Smooth muscle cell (in vitro differentiated cells): ENCODE data around the gene BDH1. TPM values are rescaled to one million over a fixed set of nuclear protein-coding genes. Genes with fewer than 3 reads are reported as not detected.
"Not testable (repeated sequence)": the region's sequence is repeated elsewhere in the genome, so short reads cannot be mapped to it uniquely, and the experiment has no call there.

Experiments used
- DNase-seq: peaks from one replicate; lab custom pipeline; 2025; ENCODE audit not compliant: unreplicated experiment; lab: John Stamatoyannopoulos, UW
- H2AFZ ChIP-seq: fragments of 200-600 bp; sonication (generic); 2 replicates; pipeline ENCODE4 v1.6.0; 2016; ENCODE audit warnings: antibody characterized with exemption, low read depth, mild to moderate bottlenecking
- H3F3A ChIP-seq: fragments of 200-600 bp; sonication (generic); 2 replicates; pipeline ENCODE4 v1.6.0; 2017; ENCODE audit warnings: antibody characterized with exemption, low read depth
- H3K27ac ChIP-seq: fragments of 200-600 bp; sonication (generic); 2 replicates; pipeline ENCODE4 v1.5.1; 2016; ENCODE audit warnings: low read depth, mild to moderate bottlenecking
- H3K27me3 ChIP-seq: fragments of 200-600 bp; sonication (generic); 2 replicates; pipeline ENCODE4 v1.6.1; 2016; ENCODE audit warnings: low read depth, mild to moderate bottlenecking
- H3K36me3 ChIP-seq: fragments of 200-600 bp; sonication (generic); 2 replicates; pipeline ENCODE4 v1.5.1; 2016; ENCODE audit warnings: low read depth
- H3K4me1 ChIP-seq: fragments of 200-600 bp; sonication (generic); 2 replicates; pipeline ENCODE4 v1.5.1; 2016; ENCODE audit warnings: low read depth
- H3K4me2 ChIP-seq: fragments of 200-600 bp; sonication (generic); 2 replicates; pipeline ENCODE4 v1.6.0; 2016; ENCODE audit warnings: mild to moderate bottlenecking
- H3K4me3 ChIP-seq: fragments of 200-600 bp; sonication (generic); 2 replicates; pipeline ENCODE4 v1.5.1; 2016; ENCODE audit warnings: mild to moderate bottlenecking
- H3K79me2 ChIP-seq: fragments of 200-600 bp; sonication (generic); 2 replicates; pipeline ENCODE4 v1.6.0; 2016; ENCODE audit warnings: low read depth, mild to moderate bottlenecking
- H3K9ac ChIP-seq: fragments of 200-600 bp; sonication (generic); 2 replicates; pipeline ENCODE4 v1.6.0; 2016; ENCODE audit warnings: low read depth
- H3K9me3 ChIP-seq: fragments of 200-600 bp; sonication (generic); replicated peaks from 2 replicates; pipeline ENCODE4 v1.5.1; 2016; ENCODE audit warnings: low read depth
- H4K20me1 ChIP-seq: fragments of 200-600 bp; sonication (generic); 2 replicates; pipeline ENCODE4 v1.6.0; 2016; ENCODE audit warnings: low read depth
- WGBS: methylation state at CpG from one replicate; pipeline ENCODE4 v1.1.7; 2016; ENCODE audit warnings: low lambda C conversion rate; 5-methylcytosine and 5-hydroxymethylcytosine counted together
- polyA plus RNA-seq: library from polyadenylated mRNA; unstranded; fragments of >200 nt; fragmentation: Nextera tagmentation; extraction: Ambion mirVana; gene quantifications from 2 replicates; pipeline ENCODE4 v1.2.1, GENCODE V29; 2016
- total RNA-seq: library from RNA; depleted of rRNA; stranded (reverse); fragments of >200 nt; gene quantifications from 2 replicates; pipeline ENCODE4 v1.2.3, GENCODE V29; 2014
- TF ChIP-seq, protein P1 (sequence below): fragments of 200-600 bp; sonication (generic); IDR thresholded peaks from 2 replicates; pipeline ENCODE4 v1.5.1; 2017; ENCODE audit warnings: borderline replicate concordance, mild to moderate bottlenecking, antibody characterized with exemption; ENCODE audit not compliant: insufficient read depth, poor library complexity, severe bottlenecking

BDH1 gene, protein sequence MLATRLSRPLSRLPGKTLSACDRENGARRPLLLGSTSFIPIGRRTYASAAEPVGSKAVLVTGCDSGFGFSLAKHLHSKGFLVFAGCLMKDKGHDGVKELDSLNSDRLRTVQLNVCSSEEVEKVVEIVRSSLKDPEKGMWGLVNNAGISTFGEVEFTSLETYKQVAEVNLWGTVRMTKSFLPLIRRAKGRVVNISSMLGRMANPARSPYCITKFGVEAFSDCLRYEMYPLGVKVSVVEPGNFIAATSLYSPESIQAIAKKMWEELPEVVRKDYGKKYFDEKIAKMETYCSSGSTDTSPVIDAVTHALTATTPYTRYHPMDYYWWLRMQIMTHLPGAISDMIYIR
- total RNA-seq (5.6 and 7.2 TPM in 2 replicates), polyA plus RNA-seq (4.0 and 7.5 TPM in 2 replicates)

DNA sequence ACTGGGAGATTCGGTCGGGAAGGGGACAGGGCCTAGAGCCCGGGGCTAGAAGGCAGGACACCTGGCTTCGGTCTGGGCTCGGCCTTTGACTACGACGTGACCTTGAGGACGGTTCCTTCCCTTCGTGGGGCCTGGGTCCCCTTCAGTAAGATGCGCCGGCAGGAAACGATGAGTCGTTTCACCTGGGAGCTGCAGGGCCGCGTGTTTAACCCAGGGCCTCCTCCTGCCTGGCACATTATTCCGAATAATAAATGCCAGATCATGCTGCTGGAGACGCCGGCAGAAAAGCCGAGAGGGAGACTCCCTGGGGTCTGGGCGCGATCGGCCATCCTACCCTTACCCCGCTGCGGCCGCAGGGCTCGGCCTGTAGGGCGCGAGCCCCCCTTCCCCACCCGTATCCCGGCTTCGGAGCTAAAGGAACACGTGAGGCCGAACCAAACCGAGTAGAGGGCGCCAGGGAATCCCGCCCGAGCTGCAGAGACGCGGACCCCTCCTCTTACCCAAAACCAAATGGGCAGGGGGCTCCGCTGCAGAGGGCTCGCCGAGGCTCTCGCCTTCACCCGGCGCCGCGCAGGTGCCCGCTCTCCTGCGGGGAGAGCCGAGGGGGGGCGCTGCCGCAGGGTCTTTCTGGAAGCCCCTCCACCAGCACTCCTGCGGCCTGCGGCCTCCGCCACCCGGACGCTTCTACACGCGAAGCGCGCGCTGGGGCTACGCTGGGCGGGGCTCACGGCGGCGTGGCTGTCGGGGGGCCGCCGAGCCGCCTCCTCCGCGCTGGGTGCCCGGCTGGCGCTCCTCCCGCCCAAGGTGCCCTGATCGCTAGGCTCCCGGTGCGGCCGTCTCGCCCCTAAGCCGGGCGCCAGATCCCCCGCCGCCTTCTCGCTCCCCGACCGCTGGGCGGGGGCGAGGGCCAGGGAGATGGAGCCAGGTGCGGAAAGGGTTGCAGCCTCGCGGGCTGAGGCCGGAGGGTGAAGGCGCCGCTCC is at the start of gene BDH1:
BDH1 (minus strand) TSS at position 688 of the 981 bp plus-strand sequence. CDS start 9,525 bp downstream, outside the sequence.
- no peaks in the 10 kb centered on the region for H3K36me3 ChIP-seq
- H3K27me3 ChIP-seq, result peaks cover 28% of the 10 kb centered on the region
- H4K20me1 ChIP-seq, result no peaks in the 10 kb centered on the region
- H3K9me3 ChIP-seq, result no peaks in the 10 kb centered on the region
- DNase-seq, result no peak
- H3K4me1 ChIP-seq, result peaks cover 6% of the 10 kb centered on the region
- H3K79me2 ChIP-seq, result no peaks in the 10 kb centered on the region
- peak within 1 kb of the TSS; percentile 67 for H3K4me3 ChIP-seq
- H3K4me2 ChIP-seq, result peak within 1 kb of the TSS; percentile 85
- peak within 1 kb of the TSS; percentile 76 for H3K27ac ChIP-seq
- peak within 1 kb of the TSS; percentile 45 for H3K9ac ChIP-seq
- no peaks in the 10 kb centered on the region for H3F3A ChIP-seq
- 3% methylated on average over 91 of the region's 96 CpGs for WGBS
- peak within 1 kb of the TSS; percentile 86 for H2AFZ ChIP-seq
- TF ChIP-seq, protein P1, sequence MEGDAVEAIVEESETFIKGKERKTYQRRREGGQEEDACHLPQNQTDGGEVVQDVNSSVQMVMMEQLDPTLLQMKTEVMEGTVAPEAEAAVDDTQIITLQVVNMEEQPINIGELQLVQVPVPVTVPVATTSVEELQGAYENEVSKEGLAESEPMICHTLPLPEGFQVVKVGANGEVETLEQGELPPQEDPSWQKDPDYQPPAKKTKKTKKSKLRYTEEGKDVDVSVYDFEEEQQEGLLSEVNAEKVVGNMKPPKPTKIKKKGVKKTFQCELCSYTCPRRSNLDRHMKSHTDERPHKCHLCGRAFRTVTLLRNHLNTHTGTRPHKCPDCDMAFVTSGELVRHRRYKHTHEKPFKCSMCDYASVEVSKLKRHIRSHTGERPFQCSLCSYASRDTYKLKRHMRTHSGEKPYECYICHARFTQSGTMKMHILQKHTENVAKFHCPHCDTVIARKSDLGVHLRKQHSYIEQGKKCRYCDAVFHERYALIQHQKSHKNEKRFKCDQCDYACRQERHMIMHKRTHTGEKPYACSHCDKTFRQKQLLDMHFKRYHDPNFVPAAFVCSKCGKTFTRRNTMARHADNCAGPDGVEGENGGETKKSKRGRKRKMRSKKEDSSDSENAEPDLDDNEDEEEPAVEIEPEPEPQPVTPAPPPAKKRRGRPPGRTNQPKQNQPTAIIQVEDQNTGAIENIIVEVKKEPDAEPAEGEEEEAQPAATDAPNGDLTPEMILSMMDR, result no peak

DNA sequence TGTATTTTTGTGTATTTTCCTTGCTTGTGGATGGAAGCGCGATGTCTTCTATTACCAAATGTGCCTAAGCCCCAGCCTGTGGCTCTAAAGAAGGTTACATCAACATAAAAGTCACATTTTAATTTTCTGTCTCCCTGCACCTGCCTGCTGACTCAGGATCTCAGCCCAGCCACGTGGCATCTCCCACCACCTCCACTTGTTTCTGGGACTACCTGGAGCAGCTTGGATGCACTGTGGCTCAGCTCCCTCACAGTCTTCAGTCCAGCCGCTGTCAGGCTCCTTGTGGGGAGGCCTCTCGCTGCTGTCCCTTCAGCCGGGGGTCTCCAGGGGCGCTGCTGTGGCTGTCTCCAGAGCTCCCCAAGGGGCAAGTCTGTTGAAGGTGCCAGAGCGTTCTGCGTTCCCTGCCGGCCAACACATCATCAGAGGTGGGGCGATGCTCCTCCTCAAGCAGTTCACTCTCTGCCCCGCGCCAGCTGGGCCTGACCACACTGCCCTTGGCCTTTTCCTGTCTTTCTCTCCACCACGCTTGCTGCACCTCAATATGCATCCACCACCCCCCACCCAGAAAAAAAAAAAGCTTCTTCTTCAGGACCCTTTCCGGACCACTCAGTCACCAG is 47.7 kb upstream of the BDH1 start:
- no peaks in the 10 kb centered on the region for H3F3A ChIP-seq
- no peak overlapping the region for H3K27ac ChIP-seq
- H3K27me3 ChIP-seq, result no peaks in the 10 kb centered on the region
- H3K9me3 ChIP-seq, result no peaks in the 10 kb centered on the region
- H2AFZ ChIP-seq, result no peak overlapping the region
- H3K4me2 ChIP-seq, result no peak overlapping the region
- TF ChIP-seq, protein P1, result no peak
- WGBS, result 97% methylated on average over 15 of the region's 15 CpGs
- no peak for DNase-seq
- no peaks in the 10 kb centered on the region for H3K36me3 ChIP-seq
- H3K4me3 ChIP-seq, result no peak overlapping the region
- H3K4me1 ChIP-seq, result no peaks in the 10 kb centered on the region
- peaks cover 5% of the 10 kb centered on the region for H4K20me1 ChIP-seq
- H3K79me2 ChIP-seq, result no peaks in the 10 kb centered on the region
- no peak overlapping the region for H3K9ac ChIP-seq

DNA sequence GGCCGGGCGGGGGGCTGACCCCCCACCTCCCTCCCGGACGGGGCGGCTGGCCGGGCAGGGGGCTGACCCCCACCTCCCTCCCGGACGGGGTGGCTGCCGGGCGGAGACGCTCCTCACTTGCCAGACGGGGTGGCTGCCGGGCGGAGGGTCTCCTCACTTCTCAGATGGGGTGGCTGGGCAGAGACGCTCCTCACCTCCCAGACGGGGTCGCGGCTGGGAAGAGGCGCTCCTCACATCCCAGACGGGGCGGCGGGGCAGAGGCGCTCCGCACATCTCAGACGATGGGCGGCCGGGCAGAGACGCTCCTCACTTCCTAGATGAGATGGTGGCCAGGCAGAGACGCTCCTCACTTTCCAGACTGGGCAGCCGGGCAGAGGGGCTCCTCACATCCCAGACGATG is 46.6 kb upstream of the BDH1 start:
- not testable (repeated sequence) for H4K20me1 ChIP-seq, H3F3A ChIP-seq, H3K36me3 ChIP-seq, H3K79me2 ChIP-seq, H3K9ac ChIP-seq, H3K4me2 ChIP-seq, H3K27ac ChIP-seq, H3K4me1 ChIP-seq, H3K4me3 ChIP-seq, DNase-seq, H3K9me3 ChIP-seq, H2AFZ ChIP-seq, H3K27me3 ChIP-seq
- 96% methylated on average over 16 of the region's 31 CpGs for WGBS

DNA sequence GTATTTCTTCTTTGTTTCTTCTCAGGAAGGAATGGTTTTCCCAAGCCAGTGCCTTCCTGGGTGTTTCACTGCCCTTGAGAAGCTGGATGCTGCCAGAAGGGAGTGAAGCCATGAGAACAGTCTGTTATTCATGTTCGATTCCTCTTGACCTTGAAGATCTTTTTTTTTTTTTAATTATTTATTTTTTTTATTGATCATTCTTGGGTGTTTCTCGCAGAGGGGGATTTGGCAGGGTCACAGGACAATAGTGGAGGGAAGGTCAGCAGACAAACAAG is 45.7 kb upstream of the BDH1 start:
- not testable (repeated sequence) for H3K79me2 ChIP-seq, H3K4me1 ChIP-seq, H3K36me3 ChIP-seq, H4K20me1 ChIP-seq, H2AFZ ChIP-seq, H3K9ac ChIP-seq, H3K9me3 ChIP-seq, H3K27me3 ChIP-seq, H3F3A ChIP-seq, H3K4me2 ChIP-seq, H3K27ac ChIP-seq, DNase-seq, H3K4me3 ChIP-seq
- 94% methylated on average over 2 of the region's 2 CpGs for WGBS
